ENCODE results near the gene WDR44.

The WDR44 gene

GRCh38 chrX:118370921-118371624 is 25.2 kb downstream of the WDR44 start:
- H3K4me3 ChIP-seq (replicated peaks; ENCODE audit: low read depth, low read length), result no peak overlapping the region
- TF ChIP-seq, protein P1, sequence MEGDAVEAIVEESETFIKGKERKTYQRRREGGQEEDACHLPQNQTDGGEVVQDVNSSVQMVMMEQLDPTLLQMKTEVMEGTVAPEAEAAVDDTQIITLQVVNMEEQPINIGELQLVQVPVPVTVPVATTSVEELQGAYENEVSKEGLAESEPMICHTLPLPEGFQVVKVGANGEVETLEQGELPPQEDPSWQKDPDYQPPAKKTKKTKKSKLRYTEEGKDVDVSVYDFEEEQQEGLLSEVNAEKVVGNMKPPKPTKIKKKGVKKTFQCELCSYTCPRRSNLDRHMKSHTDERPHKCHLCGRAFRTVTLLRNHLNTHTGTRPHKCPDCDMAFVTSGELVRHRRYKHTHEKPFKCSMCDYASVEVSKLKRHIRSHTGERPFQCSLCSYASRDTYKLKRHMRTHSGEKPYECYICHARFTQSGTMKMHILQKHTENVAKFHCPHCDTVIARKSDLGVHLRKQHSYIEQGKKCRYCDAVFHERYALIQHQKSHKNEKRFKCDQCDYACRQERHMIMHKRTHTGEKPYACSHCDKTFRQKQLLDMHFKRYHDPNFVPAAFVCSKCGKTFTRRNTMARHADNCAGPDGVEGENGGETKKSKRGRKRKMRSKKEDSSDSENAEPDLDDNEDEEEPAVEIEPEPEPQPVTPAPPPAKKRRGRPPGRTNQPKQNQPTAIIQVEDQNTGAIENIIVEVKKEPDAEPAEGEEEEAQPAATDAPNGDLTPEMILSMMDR (IDR thresholded peaks at IDR 0.05; ENCODE audit: low read length, missing control alignments), result no peak
- peak; percentile 70 for DNase-seq (ENCODE audit: low read depth)

GRCh38 chrX:118373538-118373937 is 27.6 kb downstream of the WDR44 start:
- DNase-seq (ENCODE audit: low read depth), result peak; percentile 23
- no peak overlapping the region for H3K4me3 ChIP-seq (replicated peaks; ENCODE audit: low read depth, low read length)
- TF ChIP-seq, protein P1 (IDR thresholded peaks at IDR 0.05; ENCODE audit: low read length, missing control alignments), result no peak

- H3K4me3 ChIP-seq (replicated peaks; ENCODE audit: low read depth, low read length), result no peak overlapping the region
- TF ChIP-seq, protein P1 (IDR thresholded peaks at IDR 0.05; ENCODE audit: low read length, missing control alignments), result no peak
- peak; percentile 3 for DNase-seq (ENCODE audit: low read depth)
These were observed 37.2 kb downstream of the WDR44 start for GRCh38 chrX:118383120-118383519.

DNA sequence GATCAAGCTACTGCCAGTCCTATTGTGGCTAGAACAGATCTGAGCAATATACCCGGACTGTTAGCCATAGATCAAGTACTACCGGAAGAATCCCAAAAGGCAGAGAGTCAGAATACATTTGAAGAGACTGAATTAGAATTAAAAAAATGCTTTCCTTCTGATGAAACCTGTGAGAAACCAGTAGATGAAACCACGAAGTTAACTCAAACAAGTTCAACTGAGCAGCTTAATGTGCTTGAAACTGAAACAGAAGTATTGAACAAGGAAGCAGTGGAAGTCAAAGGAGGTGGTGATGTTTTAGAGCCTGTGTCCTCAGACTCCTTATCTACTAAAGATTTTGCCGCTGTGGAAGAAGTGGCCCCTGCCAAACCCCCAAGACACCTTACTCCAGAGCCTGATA is 46.8 kb downstream of the WDR44 start:
- TF ChIP-seq, protein P1 (IDR thresholded peaks at IDR 0.05; ENCODE audit: low read length, missing control alignments), result no peak
- no peak overlapping the region for H3K4me3 ChIP-seq (replicated peaks; ENCODE audit: low read depth, low read length)
- DNase-seq (ENCODE audit: low read depth), result no peak

DNA sequence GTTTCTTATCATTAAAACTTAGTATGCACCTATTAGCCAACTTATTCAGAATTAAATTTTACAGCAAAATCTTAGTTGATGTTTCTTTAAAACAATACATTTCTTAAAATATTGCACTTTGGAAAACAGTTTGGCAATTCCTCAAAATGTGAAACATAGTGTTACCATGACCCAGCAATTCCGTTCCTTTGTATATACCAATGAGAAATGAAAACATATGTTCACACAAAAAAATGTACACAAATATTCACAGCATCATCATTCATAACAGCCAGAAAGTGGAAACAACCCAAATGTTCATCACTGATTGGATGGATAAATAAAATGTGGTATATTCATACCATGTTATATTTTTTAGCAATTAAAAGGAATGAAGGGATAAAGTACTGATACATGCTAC is 50.2 kb downstream of the WDR44 start:
- TF ChIP-seq, protein P1 (IDR thresholded peaks at IDR 0.05; ENCODE audit: low read length, missing control alignments), result no peak
- DNase-seq (ENCODE audit: low read depth), result no peak

DNA sequence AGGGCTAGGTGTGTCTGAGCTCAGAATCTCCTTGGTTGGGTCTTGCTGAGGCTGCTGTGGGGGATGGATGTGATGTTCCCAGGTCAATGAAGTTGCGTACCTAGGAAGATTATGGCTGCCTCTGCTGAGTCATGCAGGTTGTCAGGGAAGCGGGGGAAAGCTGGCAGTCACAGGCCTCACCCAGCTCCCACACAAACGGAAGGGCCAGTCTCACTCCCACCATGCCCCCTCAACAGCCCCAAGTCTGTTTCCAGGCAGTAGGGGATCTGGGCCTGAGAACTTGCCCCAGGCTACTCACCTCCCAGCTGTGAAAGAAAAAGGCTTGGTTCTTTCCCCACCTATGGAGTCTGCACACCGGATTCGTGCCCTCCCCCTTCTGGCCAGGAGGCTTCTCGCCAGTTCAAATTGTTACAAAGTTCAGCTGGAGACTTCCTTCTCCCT is 72.9 kb downstream of the WDR44 start:
- H3K4me3 ChIP-seq (replicated peaks; ENCODE audit: low read depth, low read length), result no peak overlapping the region
- TF ChIP-seq, protein P1 (IDR thresholded peaks at IDR 0.05; ENCODE audit: low read length, missing control alignments), result no peak
- DNase-seq (ENCODE audit: low read depth), result no peak

More for the DNA sequence above, 50.2 kb downstream of the WDR44 start:
- H3K4me3 ChIP-seq (replicated peaks; ENCODE audit: low read depth, low read length), result no peak overlapping the region

DNA sequence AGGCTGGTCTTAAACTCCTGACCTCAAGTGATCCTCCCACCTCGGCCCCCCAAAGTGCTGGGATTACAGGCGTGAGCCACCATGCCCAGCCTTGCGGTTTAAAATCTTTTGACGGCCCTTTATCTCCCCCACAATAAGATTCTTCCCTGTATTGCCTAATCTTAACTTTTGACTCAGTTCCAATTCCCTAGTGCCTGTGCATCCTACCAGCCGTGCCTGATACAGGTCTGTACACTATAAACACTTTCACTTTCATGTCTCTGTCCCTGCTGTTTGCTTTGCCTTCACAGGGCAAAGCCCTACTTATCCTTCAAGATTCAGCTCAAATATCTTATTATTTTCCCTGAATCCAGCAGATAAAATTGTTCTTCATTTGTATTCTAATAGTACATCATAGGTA is 74.6 kb downstream of the WDR44 start:
- peak; percentile 71 for DNase-seq (ENCODE audit: low read depth)
- H3K4me3 ChIP-seq (replicated peaks; ENCODE audit: low read depth, low read length), result no peak overlapping the region
- TF ChIP-seq, protein P1 (IDR thresholded peaks at IDR 0.05; ENCODE audit: low read length, missing control alignments), result no peak
